A204.1 (cell line): ENCODE data around the gene EXOC3L2.

Experiments
- FAIRE-seq: peaks from 2 replicates; lab custom pipeline; 2012; peaks lifted over from hg19 to GRCh38; lab: Jason Lieb, UNC

Gene EXOC3L2

DNA sequence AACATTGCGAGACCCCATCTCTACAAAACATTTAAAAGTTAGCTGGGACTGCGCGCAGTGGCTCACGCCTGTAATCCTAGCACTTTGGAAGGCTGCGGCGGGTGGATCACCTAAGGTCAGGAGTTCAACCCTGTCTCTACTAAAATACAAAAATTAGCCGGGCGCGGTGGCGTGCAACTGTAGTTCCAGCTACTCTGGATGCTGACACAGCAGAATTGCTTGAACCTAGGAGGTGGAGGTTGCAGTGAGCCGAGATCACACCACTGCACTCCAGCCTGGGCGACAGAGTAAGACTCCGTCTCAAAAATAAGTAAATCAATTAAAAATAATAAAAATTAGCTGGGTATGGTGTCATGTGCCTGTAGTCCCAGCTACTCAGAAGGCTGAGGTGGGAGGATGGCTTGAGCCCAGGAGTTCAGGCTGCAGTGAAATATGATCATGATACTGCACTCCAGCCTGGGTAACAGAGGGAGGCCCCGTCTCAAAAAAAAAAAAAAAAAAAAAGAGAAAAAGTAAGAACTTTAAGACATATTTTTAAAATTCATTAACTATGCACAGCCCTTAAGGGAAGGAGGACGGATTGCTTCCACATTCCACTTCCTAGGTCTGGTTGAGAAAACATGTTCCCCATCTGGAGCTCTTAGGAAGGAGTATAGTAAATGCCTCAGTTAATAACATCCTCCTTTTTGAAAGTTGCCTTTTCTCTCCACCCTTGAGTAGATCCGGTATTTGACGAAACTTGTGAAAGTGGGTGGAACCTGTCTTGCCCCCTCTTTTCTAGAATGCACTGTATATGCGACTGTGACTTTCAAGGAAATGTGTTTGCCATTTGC, 26.1 kb downstream of the EXOC3L2 start:
- FAIRE-seq, result no peak

DNA sequence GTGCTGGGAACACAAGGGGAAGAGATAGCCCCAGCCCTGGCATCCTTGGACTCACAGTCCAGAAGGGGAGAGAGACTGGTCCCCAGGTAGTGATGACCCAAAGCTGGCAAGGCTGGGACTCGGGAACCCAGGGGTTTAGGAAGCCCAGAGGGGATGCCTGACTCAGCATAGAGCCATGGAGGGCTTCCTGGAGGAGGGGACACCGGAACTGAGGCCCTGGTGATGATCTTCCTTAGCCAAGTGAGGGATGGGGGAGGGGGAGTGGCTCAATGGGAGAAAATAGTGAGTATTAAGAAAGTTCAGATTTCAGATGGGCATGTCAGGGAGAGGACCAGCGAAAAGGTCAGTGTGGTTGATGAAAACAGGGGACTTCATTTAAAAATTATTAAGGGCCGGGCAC, 26.8 kb downstream of the EXOC3L2 start:
- FAIRE-seq, result no peak

GRCh38 chr19:45217957-45218334, 27.3 kb downstream of the EXOC3L2 start:
- FAIRE-seq, result no peak

- no peak for FAIRE-seq
Measured at GRCh38 chr19:45217193-45217956, 27.8 kb downstream of the EXOC3L2 start.

- no peak for FAIRE-seq
Measured at GRCh38 chr19:45216667-45217066, 28.5 kb downstream of the EXOC3L2 start.

DNA sequence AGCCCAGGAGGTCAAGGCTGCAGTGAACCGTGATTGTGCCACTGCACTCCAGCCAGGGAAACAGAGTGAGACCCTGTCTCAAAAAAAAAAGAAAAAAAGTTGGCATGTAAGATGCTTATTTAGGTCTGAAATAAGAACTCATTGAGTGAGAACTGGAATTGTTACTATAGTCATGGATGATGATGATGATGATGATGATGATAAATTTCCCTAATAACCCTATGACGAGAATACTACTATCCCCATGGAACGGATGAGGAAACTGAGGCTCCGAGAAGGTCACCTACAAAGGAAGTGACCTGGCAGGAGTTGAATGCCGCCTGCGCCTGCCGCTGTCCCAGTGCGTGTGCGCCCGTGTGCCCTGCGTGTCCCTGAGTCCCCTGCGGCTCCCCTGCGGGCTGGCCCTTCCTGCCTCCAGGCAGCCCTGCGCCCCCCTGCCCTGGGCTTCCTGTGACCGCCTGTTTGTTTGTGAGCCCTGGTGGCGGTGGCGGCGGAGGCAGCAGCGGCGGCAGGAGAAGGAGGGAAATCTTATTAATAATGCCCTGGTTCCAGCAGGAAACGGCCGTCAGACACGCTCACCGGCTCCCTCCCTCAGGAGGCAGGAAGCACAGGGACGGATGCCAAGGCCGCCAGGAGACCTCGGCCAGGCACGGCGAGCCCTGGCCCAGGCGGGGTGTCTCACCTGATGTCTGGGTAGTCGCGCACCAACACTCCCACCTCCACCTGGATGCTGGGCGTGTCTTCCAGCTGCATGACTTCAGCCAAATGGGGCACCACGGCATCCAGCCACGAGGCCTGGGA, 29.6 kb downstream of the EXOC3L2 start:
- no peak for FAIRE-seq

- no peak for FAIRE-seq
Measured at GRCh38 chr19:45213031-45213430, 32.2 kb downstream of the EXOC3L2 start.

DNA sequence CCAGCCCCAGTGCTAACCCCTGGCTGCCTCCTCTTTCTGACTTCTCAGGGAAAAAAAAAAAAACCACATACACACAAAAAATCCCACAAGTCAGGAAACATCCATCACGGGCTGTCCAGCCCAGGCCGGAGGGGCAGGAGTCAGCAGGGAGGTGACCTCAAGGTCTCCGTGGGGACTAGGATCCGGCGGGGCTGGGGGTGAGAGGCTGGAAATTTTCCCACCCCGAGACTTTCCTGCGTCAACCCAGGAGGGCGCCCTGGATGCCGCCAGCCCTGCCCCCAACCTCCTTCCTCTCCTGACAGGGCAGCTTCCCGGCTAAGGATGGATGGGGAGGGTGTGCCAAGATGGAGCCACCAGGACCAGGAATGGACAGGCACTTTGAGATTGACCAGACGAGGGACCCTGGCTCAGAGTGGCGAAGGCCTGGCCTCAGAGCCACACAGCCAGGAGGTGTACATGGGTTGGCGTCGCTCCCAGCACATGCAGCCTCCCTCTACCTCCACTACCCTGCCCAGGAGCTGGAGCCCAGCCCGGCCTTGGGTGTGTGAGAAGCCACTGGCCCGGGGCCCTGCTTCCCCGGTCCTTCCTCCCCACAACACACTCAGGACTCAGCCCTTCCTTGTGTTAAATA, 33.3 kb downstream of the EXOC3L2 start:
- FAIRE-seq, result no peak

GRCh38 chr19:45206328-45206727, 38.9 kb downstream of the EXOC3L2 start:
- no peak for FAIRE-seq

GRCh38 chr19:45205810-45206209, 39.4 kb downstream of the EXOC3L2 start:
- FAIRE-seq, result no peak

- FAIRE-seq, result no peak
Measured at GRCh38 chr19:45202637-45203036, 42.6 kb downstream of the EXOC3L2 start.

DNA sequence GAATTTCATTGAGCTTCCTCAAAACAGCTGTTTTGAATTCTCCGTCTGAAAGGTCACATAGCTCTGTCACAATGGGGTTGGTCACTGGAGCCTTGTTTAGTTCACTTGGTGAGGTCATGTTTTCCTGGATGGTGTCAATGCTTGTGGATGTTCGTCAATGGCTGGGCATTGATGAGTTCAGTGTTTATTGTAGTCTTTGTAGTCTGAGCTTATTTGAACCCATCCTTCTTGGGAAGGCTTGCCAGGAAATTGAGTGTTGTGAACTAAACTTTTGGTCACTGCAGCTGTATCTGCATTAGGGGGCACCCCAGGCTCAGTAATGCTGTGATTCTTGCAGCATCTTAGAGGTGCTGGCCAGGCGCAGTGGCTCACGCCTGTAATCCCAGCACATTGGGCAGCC, 44.6 kb downstream of the EXOC3L2 start:
- no peak for FAIRE-seq

- FAIRE-seq, result no peak
Measured at GRCh38 chr19:45195764-45196163, 49.4 kb downstream of the EXOC3L2 start.

- no peak for FAIRE-seq
Measured at GRCh38 chr19:45191375-45191774, 53.8 kb downstream of the EXOC3L2 start.

DNA sequence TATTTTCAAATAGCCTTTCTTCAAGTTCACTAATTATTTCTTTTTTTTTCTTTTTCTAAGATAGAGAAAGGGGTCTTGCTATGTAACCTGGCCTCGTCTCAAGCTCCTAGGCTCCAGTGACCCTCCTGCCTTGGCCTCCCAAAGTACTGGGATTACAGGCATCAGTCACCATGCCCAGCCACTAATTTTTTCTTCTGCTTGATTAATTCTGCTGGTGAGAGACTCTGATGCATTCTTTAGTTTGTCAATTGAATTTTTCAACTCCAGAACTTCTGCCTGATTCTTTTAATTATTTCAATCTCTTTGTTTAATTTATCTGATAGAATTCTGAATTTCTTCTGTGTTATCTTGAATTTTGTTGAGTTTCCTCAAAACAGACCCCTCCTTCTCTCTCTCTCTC, 55.2 kb downstream of the EXOC3L2 start:
- no peak for FAIRE-seq

DNA sequence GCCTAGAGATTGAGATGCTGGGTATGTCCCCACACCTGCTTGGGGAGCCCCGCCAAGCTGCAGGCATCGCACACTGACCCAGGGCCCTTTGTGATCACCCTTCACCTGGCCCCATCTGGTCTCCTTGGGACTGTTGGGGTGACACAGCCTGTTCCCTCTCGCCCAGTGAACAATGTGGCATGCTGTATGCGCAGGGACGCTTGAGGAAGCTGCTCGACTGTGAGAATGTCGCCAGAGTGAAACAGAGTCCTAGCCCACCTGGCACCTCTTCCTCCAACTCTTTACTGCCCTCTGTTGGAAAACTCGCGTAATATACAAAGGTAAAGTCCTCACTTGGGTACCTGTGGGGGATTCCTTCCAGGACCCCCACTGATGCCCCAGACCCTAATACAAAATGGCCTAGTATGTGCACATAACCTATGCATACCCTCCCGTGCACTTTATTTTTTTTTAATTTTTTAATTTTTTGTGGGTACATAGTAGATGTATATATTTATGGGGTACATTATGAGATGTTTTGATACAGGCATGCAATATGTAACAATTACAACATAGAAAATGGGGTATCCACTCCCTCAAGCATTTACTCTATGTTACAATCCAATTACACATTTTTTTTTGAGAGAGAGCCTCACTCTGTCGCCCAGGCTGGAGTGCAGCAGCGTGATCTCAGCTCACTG, 57.6 kb downstream of the EXOC3L2 start:
- FAIRE-seq, result no peak

DNA sequence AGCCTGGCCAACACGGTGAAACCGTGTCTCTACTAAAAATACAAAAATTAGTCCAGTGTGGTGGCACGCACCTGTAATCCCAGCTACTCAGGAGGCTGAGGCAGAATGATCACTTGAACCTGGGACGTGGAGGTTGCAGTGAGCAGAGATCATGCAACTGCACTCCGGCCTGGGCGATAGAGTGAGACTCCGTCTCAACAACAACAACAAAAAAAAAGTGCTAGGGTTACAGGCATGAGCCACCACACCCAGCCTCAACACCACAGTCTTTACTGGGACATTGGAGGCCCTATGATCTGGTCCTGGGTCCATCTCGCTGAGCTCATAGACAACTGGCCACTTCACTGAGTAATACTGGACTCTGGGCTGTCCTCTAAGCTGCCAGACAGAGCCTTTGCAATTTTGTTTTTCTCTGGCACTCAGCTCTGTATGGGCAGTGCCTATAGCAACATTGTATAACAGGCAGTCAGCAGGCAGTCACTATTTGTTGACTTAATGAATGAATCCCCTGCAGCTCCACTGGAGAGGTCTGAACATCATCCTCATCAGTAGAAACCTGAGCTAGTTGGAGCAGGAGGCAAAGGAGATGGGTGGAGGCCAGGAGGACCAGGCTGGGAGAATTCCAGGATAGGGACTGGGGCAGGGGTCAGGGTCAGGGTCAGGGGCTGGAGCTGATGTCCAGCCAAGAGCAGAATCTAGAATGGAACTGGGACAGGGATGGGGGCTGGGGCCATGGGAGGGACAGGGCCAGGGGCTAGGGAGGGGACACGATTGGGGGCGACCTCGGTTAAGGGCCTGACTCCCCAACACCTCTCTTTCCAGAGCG, 58.5 kb downstream of the EXOC3L2 start:
- FAIRE-seq, result no peak

DNA sequence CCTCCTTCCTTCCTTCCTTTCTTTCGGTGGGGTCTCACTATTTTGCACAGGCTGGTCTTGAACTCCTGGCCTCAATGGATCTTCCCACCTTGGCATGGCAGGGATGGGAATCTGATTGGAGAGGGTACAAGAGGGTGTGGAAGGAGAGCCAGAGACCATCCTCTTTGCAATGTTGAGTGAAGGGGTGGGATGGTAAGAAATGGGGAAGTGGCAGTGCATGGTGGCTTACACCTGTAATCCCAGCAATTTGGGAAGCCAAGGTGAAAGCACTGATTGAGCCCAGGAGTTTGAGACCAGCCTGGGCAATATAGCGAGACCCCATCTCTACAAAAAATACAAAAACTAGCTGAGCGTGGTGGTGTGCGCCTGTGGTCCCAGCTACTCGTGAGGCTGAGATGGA, 61.1 kb downstream of the EXOC3L2 start:
- FAIRE-seq, result no peak

DNA sequence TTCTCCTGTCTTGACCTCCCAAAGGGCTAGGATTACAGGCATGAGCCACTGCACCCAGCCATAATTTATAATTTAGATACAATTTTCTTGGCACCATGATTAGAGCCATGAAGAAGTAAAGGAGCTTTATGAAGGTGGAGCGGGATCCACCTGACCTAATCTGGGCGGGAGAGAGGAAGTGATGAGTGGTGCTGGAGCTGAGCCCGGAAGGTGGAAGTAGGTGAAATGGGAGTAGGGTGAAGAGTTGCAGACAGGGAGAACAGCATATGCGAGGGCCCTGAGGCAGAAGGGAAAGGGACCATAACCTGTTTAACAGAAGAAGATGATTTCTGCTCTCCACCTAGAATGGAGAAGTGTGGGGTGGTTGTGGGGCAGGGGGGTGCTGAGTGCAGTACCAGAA, 62.4 kb downstream of the EXOC3L2 start:
- no peak for FAIRE-seq

GRCh38 chr19:45180936-45181335, 64.3 kb downstream of the EXOC3L2 start:
- FAIRE-seq, result no peak

DNA sequence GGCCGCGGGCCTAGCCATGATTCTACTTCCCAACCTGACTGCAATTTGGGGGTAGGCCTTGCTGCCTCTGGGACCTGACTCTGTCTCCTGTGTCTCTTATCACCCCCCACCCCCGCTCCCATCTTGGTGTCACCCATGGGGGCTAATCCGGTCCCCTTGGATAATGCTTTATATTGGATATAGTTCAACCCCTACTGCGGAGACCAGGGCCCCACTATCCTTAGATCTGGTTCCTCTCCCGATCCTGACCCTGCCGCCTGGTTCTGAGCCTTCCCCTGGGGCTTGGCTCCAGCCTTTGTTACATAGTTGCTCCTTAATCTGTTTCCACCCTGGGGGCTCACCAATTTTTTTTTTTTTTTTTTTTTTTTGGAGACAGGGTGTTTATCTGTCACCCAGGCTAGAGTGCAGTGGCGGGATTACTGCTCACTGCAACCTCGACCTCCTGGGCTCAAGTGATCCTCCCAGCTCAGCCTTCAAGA, 65.3 kb downstream of the EXOC3L2 start:
- no peak for FAIRE-seq
